GM21825 (cell line): ENCODE measurements around the gene NFE2L1.
"Not testable (repeated sequence)": the region's sequence is repeated elsewhere in the genome, so short reads cannot be mapped to it uniquely, and the experiment has no call there.

Experiments
- ATAC-seq: cut with Tn5 transposase; IDR thresholded peaks from one replicate; pipeline ENCODE4 v1.9.1; 2021; ENCODE audit warnings: mild to moderate bottlenecking, moderate library complexity; ENCODE audit not compliant: unreplicated experiment

The NFE2L1 gene

DNA sequence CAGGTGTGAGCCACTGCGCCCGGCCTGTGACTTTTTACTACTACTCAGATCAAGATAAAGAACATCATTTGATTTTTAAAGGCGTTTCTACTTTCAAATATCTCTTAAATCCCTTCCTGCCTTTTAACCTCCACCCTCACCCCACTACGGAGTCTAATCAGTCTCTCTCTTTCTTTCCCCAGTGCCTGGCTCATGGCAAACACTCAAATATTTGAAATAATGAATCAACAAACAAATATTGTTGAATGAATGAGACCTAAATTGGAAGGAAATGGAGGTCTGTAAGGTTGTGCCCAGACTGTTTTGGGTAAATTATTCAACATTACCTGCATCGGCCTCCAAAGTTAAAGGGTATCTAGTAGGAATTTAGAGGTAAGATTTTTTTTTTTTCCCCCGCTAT is 25.3 kb upstream of the NFE2L1 start:
- ATAC-seq, result no peak

DNA sequence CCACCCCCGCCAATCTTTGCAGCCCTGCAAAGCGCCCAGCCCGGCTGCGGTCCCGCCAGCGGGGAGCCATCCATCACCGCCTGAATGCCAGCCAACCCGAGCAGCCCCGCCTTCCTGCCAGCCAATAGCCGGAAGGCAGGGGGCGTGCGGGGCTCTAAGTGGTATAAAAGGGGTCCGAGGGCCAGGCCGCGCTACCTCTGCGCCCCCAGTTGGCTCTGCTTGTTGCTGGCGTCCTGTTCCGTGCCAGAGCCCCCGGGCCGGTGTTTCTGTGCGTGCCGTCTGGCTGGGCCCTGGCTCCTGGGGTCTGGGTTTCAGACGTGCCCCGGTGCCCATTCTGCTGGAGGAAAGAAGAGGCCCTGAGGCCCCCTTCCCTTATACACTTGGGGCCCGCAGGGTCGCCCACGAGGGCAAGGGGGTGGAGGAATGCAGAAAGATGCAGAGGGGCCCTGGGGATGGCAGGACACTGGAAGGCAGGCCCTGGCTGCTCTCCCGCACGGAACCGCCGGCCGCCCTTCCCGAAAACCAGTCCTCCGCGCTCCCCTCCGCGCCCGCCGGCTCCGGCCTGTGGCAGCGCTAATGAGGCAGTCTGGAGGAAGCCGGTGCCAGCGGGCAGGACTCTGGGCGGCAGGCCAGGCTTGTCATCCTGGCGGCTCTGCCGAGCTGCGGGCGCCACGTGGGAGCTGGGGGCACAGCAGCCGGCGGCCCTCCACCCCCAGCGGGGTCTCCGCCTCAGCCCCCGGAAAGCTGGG is 24.6 kb upstream of the NFE2L1 start:
- ATAC-seq, result no peak

DNA sequence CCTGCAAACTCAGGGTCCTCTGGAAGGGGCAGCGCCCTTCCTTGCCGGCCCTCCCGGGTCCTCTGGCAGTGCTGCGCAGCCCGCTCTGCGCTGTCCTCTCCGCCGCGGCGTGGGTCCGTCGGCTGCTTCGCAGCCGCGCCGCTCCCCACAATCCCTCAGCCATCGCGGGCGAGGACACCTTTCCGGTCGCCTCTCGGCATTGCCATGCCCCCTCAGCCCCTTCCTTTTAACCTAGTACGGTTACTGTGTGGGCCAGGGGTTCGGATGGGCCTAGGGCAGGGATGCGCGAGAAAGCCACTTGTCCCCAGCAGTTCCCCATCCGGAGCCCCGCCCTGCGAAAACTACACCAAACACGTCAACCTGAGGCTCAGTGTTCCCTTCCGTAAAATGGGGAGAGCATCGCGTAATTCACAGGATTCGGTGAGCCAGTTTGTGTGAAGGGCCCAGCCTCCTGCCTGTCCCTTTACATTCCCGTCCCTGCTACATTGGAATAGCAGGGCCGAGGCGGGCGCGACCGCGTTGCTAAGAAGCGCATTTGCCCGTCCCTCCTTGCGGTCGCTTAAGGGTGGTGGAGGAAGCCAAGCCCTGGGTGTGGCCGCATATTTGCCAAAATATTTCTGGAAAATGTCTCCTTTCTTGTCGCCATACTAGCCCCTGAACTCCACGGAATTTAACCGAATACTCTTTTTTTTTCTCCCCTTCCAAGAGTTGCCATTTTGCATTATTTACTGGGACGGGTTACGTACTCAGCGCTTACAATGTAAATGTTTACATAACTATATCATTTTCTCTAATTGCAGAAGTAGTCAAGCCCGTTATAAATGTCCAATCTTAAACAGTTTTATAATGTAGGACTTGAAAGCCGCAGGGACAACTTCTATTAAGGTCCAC is 23.8 kb upstream of the NFE2L1 start:
- no peak for ATAC-seq

DNA sequence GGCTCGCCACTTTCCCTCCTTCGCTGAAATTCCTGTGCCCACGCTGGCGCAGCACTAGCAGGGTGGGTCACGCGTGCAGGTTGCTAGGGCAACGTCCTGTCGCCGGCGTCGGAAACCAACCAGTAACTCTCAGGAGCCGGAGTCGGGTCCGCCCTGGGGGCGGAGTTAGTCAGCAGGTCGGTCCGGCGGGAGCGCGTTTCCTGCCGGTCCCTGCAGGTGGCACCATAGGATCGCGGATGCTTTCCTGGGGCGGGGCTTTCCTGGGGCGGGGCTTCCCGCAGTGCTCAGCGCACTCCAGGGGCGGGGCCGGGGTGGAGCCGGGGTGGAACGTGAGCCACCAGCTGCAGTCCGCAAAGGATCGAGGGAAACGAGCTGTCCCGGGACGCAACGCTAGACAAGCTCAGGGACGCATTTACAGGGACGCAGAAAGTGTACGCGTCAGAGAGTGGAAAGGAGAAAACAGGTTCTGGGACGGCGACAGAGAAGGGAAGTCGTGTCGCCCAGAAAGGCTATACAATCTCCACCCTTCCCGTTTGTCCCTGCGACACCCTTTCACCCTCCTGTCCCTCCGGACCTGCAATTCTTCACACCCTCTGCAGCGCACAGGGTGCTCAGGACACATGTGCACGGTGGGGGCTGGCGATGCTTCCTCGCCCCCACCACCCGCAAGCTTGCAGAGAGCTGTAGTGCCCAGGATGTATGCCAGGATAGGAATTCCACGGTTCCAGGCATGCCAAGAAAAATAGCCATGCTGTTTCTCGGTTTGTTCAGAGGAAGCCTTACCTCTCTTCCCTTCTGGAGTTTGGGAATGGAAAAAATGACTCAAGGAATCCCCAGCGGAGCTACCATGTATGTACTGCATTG is 22.9 kb upstream of the NFE2L1 start:
- ATAC-seq, result peak; percentile 71

DNA sequence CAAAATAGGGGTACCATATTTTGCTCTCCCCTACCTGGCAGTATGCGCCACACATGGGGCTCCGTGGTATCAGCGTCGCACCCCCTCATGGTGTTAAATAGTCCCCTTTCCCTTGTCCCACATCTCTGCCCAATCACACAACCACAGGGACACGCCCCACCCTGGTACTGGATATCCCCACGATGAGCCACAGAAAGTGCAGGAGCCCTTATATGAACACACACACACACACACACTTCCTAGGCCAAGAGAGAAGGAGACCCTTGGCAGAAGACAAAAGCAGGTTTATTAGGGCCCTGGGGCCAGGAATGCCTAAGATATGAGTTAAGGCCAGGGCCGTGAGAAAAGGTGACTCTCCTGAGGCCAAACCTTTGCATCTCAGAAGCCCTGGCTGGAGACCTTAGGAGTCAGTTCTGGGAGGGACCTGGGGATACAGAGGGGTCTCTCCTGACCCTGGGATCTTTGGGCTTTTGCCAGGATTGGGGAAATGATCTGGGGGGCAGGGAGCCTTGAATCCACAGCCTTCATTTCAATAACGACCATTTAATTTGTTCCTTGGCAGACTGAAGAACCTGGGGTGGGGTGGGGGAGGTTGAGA is 22.2 kb upstream of the NFE2L1 start:
- no peak for ATAC-seq

DNA sequence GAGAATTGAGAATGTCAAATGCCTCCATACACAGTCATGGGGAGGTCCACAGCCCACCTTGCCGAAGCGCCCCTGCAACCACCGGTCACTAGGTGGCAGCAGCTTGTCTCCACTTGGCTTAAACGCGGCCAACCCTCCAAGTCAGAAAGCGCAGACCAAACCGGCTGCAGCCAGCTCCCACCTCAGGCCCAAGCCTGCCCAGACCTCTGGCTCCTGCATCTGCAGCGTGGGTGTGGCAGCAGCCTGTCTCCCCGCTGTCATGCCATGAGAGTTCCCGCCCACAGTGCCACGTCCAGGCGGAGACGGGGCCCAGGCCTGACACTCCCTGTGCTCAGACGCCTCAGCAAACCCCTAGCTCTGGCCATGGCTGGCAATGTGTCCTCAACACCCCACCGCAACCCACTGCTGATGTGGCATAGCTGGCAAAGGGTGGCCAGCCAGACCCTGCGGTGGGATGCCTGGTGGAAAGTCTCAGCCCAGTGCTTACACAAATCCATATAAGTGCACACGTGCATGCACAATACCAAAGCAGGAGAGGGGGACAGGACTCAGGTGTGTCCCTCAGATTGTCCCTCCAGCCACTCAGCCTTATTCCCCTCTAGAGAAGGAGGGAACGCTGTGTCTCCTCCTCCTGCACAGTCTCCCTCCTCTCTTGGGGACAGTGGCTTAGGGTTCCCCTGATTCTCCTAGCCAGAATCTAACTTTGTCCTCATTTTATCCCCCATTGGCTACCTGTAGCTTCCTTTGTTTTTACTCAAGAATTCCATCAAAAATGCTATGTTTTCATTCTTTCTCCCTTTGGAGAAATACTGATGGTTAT is 21.4 kb upstream of the NFE2L1 start:
- peak; percentile 36 for ATAC-seq

DNA sequence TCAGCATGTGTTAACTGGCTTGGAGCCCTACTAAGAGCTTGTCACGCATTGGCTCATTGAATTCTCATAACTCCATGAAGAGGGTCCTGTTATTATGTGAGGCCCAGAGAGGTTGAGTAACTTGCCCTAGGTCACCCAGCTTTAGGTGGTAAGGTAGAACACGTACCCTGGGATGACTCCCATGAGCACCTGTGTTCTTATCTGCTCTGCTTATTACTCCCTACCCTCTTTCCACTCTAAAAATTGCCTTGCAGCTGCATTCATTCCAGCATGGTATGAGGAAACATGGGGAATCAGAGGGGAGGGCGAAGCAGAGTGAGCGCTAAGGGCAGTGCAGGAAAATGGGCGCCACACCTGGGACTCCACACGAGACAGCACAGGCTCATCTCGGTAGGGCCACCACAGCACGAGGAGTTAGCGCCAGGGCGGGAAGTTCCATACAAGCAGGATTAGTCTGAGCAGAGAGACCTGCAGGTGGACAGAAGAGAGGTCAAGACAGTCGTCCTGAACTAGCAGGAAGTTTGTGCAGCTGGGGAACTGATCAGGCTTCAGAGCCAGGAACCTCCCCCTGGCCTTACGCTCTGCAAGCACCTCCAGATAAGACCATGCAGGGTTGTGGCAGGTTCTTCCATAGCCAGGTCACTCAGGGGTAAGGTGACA is 20.7 kb upstream of the NFE2L1 start:
- no peak for ATAC-seq

DNA sequence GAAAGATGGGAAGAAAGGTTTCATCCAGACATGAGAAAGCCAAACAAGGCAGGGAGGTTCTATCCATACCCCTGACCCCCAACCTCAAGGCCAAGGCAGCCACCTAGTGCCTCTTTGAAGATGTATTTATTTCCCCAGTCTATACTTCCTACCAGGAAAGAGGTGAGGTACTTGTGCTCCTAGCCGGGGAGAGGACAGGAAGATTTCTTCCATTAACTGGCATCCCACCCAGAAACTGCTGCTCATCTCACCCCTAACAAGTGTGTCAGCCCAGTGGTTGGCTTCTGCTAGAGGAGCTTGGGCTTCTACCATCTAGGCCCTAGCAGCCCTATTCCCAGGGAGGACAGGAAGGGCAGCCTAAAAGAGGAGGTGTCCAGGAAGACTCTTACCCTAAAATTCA is 19.4 kb upstream of the NFE2L1 start:
- ATAC-seq, result no peak

DNA sequence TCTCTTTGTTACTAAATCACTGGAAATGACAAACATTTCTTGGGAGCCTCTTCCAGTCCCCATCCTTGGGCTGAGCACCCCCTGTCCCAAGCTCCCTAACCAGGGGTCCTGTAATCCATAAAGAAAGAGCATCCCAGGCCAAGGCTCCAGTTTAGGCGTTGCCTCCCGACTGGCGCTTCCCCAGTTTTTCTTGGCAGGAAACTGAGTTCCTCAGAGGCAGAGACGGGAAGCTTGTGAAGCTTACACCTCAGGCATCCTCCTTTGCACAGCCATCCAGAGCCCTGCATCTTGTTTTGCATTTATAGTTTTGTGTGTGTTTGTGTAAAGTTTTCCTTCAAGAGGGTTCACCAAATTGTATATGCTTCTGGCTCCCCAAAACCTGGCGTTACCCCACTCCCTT is 17.6 kb upstream of the NFE2L1 start:
- ATAC-seq, result no peak

DNA sequence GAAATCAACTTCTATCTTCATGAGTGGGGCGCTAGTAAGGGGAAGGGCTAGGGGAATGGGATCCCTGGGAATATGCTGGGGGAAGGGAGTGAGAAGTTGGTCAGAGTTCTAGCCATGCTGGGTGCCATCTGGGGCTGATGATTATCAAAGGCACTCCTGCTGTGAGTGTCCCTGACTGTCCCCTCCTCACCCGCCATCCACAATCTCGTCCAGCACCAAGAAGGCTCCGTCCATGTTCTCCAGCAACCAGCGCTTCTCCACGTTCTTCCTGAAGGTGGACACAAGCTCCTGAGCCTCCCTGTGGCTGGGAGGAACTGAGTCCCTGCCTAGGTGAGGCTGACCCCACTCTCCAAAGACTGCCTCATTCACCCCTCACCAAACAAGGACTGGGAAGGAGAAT is 16.2 kb upstream of the NFE2L1 start:
- ATAC-seq, result no peak

DNA sequence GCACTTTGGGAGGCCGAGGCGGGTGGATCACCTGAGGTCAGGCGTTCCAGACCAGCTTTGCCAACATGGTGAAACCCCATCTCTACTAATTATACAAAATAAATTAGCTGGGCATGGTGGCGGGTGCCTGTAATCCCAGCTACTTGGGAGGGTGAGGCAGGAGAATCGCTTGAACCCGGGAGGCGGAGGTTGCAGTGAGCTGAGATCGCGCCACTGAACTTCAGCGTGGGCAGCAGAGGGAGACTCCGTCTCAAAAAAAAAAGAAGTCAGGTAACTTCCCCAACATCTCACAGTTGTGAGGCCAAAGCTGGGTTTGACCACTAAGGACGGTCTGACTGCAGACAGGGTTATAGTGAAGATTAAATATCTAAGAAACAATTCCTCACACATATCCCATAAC is 13.4 kb upstream of the NFE2L1 start:
- not testable (repeated sequence) for ATAC-seq

DNA sequence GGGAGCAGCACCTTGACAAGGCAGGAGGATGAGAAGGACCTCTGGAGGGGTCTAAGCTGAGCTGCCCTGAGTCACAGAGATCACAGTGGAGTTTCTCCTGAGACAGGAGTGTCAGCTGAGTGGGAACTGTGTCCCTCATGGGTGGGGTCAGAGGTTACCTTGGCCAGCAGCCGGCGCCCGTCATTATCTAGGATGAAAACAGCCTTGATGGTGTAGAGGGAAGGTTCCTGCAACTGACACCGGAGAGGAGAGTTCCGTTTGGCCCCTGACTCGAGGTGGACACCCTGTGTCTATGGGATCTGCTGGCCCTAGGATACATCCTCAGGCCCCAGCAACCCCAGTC is 11.5 kb upstream of the NFE2L1 start:
- no peak for ATAC-seq

DNA sequence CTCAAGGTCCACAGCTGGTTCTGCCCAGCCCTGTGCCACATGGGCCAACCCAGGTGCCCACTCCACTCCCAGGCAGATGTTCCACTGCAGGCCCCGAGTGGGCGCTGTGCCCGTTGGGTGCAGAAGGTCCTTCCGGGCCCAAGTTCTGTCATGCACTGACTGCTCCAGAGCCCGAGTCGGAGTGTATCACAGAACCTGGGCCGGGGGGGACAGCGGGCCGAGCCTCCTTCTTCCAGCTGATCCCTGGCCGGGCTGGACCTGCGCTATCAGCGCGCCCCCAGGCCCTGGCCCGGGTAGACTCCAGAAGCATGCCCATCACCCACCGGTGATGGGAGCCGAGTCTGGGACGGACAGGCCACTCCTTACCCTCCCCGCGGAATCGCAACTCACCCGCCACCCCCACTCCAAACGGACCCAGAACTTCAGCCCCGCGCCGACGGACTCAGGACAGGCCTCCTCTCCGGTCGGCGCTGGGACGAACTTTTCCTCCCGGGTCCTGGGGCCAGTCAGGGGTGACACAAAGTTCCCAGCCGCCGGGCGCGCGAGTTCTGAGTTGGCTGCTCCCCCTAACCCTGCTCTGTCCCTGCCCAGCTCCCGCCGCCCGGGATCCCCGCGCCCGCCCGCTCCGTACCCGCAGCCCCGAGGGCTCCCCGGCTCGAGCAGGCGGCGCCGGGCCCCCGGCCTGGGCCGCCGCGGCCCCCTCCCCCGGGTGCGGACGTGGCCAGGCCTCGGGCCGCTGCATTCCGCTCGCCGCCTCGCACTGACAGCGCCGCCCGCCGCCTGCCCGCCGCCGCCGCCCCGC is 10.9 kb upstream of the NFE2L1 start, which contains the start of gene COPZ2:
Gene COPZ2 (minus strand): TSS at position 762 of the 802 bp plus-strand sequence. CDS start 20 bp downstream, at position 742.
- no peak for ATAC-seq

DNA sequence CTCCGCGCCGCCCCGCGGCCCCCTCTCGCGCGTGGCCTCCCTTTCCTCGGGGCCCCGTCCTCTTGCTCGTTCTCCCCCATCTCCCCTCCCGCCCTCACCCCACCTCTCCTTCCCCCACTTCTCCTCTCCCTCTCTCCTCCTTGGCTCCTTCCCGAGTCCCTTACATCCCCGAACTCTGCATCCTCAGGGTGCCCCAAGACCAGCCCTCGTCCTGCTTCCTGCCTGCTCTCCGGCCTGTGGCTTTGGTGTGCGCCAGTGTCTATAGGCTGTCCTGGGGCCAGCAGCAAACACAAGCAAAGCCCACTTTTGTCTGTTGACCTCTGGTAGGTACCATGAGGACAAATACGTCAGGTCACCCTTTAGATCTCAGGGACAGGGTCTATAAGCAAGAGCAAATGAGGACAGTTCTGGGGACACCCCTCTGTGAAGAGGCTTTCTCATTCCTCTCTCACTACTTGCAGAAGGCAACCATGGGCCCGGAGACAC is 10.3 kb upstream of the NFE2L1 start:
- no peak for ATAC-seq

DNA sequence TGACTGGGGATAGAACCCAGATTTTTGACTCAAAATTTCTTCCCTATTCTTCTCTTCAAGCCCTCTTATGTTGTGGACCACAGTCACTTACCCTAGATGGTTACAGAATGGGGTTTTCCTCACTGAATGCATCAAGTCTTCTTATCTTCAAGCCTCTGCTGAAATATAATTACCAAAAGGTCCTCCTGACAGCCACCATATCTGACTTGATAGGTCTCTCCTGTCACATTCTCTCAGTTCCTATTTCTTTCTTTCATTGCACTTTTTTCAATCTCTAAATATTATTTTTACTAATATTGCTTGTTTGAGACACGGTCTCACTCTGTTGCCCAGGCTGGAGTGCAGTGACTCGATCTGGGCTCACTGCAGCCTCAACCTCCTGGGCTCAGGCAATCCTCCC is 9.5 kb upstream of the NFE2L1 start:
- no peak for ATAC-seq

DNA sequence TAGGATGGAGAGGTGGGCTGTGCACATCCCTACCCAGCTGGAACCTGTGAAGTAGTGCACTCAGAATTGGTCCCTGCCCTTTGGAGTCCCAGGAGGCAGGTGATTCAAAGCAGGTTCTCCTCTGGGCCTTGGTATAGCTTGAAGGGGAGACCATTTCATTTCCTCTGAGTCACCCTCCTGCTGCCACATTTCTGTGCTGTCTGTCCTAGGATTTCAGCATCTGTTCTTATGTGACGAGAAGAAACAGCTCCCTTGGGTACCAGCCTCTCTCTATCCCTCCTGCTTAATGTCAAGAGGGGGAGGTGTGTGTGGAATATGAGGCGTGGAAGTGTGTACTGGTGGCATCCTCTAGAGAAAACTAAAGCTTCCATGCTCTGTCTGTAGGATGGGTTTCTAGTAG is 5.0 kb upstream of the NFE2L1 start:
- ATAC-seq, result no peak

DNA sequence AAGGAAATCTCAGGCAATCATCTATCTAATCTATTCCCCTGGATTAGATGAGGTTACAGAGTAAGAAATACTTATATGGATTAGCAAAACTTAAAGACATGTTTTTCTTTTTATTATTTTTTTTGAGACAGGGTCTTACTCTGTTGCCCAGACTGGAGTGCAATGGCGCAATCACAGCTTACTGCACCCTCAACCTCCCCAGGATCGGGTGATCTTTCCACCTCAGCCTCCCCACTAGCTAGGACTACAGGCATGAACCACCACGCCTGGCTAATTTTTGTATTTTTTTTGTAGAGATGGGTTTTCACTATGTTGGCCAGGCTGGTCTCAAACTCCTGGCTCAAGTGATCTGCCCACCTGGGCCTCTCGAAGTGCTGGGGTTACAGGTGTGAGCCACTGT is 3.3 kb upstream of the NFE2L1 start:
- ATAC-seq, result no peak

DNA sequence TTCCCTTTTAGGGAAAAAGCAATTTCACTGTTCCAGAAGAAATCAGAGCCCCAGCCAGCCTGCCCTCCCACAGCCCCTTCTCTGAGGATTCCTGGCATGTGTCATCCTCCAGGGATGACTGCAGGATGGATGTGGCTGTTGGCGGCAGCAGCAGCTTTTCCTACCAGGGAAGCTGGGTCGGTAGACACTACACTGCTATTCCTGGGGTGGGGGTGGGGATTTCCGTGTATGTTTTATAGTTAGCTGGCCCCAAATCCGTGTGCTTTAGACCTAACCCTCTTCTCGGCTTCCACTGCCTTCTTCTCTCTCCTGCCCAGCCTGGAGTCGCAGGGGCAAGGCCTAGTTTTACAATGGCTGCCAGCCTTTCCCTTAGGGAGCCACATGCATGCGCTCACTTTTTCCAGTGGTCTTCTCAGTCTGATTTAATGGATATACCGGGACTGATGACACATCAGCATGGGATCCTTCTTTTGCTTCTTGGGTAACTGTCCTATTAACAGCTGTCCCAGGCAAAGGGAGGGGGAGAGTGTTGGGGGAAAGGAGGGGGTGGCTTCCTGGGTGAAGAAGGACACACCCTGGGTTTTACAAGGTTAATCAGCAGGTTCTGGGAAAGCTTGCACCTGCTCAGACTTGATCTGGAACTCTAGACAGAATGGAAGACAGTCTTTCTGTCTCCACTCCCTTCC is 2.7 kb upstream of the NFE2L1 start:
- no peak for ATAC-seq
